K562 (cell line): ENCODE data around the gene TM9SF4. TPM values are rescaled to one million over a fixed set of nuclear protein-coding genes. Genes with fewer than 3 reads are reported as not detected.
"Not testable (repeated sequence)": the region's sequence is repeated elsewhere in the genome, so short reads cannot be mapped to it uniquely, and the experiment has no call there.

ENCODE experiments used
- ATAC-seq: fragments of 200-7000 bp; cut with Tn5 transposase; 3 replicates; pipeline ENCODE4 v1.9.1; 2020; ENCODE audit warnings: moderate library complexity
- BruUV-seq: library from RNA; stranded (reverse); fragments of 400-500 nt; replicated peaks from 2 replicates; lab custom pipeline; 2021; lab: Mats Ljungman, UMichigan
- CTCF ChIA-PET: fragments of 300-600 bp; formaldehyde crosslinking; extraction: SDS; loops from one replicate; lab custom pipeline; 2021; ENCODE audit warnings: low intra/inter-chr PET ratio; lab: Yijun Ruan, JAX
- POLR2A ChIA-PET: fragments of 300-600, 350-650 bp; sonication (Branson Sonifier 250); formaldehyde crosslinking; extraction: SDS; loops from one replicate; lab custom pipeline; 2021; ENCODE audit warnings: antibody characterized with exemption, inconsistent platforms; lab: Yijun Ruan, JAX
- DNase-seq, 4 experiments: peaks; one replicate each; pipeline versions ENCODE4 v3.0.0 to v3.0.0-alpha.2; 2011 to 2018; ENCODE audit warnings: low spot score in 3 of 4, mixed read lengths in 3 of 4; ENCODE audit errors: extremely low read depth in 1 of 4
- FAIRE-seq: peaks from 2 replicates; lab custom pipeline; 2011; peaks lifted over from hg19 to GRCh38; lab: Jason Lieb, UNC
- H2AFZ ChIP-seq: 2 replicates; pipeline ENCODE4 v1.6.0; 2011; ENCODE audit warnings: low read depth, low read length, control low read depth, inconsistent platforms
- H3K27ac ChIP-seq: fragments of 200-600 bp; 3 replicates; pipeline ENCODE4 v1.8.0; 2011; ENCODE audit warnings: low read depth, mild to moderate bottlenecking, control low read depth, inconsistent platforms, low read length, moderate library complexity, mixed read lengths; ENCODE audit errors: extremely low read depth
- H3K27me3 ChIP-seq, 2 experiments: fragments of 300-600 bp in 1 of 2; 2 replicates in 1 of 2; 3 replicates in 1 of 2; pipeline versions ENCODE4 v1.6.0 to v1.8.0; 2011; ENCODE audit warnings: inconsistent platforms in 2 of 2, low read length in 2 of 2, mild to moderate bottlenecking in 1 of 2, mixed read lengths in 1 of 2, moderate library complexity in 1 of 2; ENCODE audit not compliant: control insufficient read depth in 2 of 2, insufficient read depth in 2 of 2
- H3K36me3 ChIP-seq: fragments of 300-600 bp; 3 replicates; pipeline ENCODE4 v1.8.0; 2011; ENCODE audit warnings: mild to moderate bottlenecking, low read length, inconsistent platforms; ENCODE audit not compliant: control insufficient read depth, insufficient read depth
- H3K4me1 ChIP-seq, 2 experiments: fragments of 200-600 bp in 1 of 2; replicated peaks in 1 of 2; 2 replicates in 1 of 2; 3 replicates in 1 of 2; pipeline versions ENCODE4 v1.5.1 to v1.8.0; 2011; ENCODE audit warnings: inconsistent platforms in 2 of 2, low read length in 2 of 2, mild to moderate bottlenecking in 1 of 2, mixed read lengths in 1 of 2, moderate library complexity in 1 of 2; ENCODE audit not compliant: control insufficient read depth in 2 of 2, insufficient read depth in 2 of 2
- H3K4me2 ChIP-seq: 2 replicates; pipeline ENCODE4 v1.6.1; 2011; ENCODE audit warnings: low read length, control low read depth, inconsistent platforms, mixed read lengths; ENCODE audit not compliant: insufficient read depth
- H3K4me3 ChIP-seq: fragments of 200-600 bp; sonication (generic), shearing (Covaris generic); 2 replicates; pipeline ENCODE4 v1.5.1; 2016; ENCODE audit warnings: control low read depth, inconsistent platforms
- H3K79me2 ChIP-seq: fragments of 200-600 bp; 3 replicates; pipeline ENCODE4 v1.8.0; 2011; ENCODE audit warnings: low read length, inconsistent platforms; ENCODE audit not compliant: control insufficient read depth, insufficient read depth
- H3K9ac ChIP-seq, 2 experiments: 2 replicates each; pipeline versions ENCODE4 v1.6.0 to v1.6.1; 2011; ENCODE audit warnings: low read depth in 2 of 2, low read length in 2 of 2, control low read depth in 1 of 2, inconsistent platforms in 1 of 2, mild to moderate bottlenecking in 1 of 2, mixed read lengths in 1 of 2; ENCODE audit not compliant: insufficient read depth in 1 of 2
- H3K9me1 ChIP-seq: one replicate; pipeline ENCODE4 v1.6.0; 2011; ENCODE audit warnings: inconsistent platforms, mild to moderate bottlenecking, low read length, moderate library complexity; ENCODE audit not compliant: control insufficient read depth, insufficient read depth
- H3K9me3 ChIP-seq: replicated peaks from 2 replicates; pipeline ENCODE4 v1.5.1; 2011; ENCODE audit warnings: low read depth, low read length, inconsistent platforms; ENCODE audit not compliant: control insufficient read depth, insufficient read depth
- H4K20me1 ChIP-seq: replicated peaks from 2 replicates; pipeline ENCODE4 v1.6.1; 2011; ENCODE audit warnings: low read length, inconsistent platforms, mixed read lengths; ENCODE audit not compliant: control insufficient read depth, insufficient read depth
- HMG20B ChIP-seq: fragments of 250-450 bp; sonication (Bioruptor Pico); IDR thresholded peaks from 2 replicates; pipeline ENCODE4 v1.5.0; 2021; ENCODE audit warnings: mild to moderate bottlenecking
- MECOM ChIP-seq: fragments of 250-450 bp; sonication (Bioruptor Pico); IDR thresholded peaks from 2 replicates; pipeline ENCODE4 v1.8.0; 2022; ENCODE audit warnings: inconsistent platforms
- NFIC ChIP-seq: fragments of 450-650 bp; IDR thresholded peaks from 2 replicates; pipeline ENCODE4 v1.6.1; 2017; ENCODE audit warnings: mild to moderate bottlenecking, inconsistent platforms
- SMARCE1 ChIP-seq: fragments of 450-650 bp; IDR thresholded peaks from 2 replicates; pipeline ENCODE4 v1.7.1; 2016; ENCODE audit warnings: mild to moderate bottlenecking
- ZNF121 ChIP-seq: sonication (generic); formaldehyde crosslinking; conservative IDR thresholded peaks from 2 replicates; pipeline ENCODE4 v1.8.0; 2022; ENCODE audit warnings: missing genetic modification reagents
- WGBS: fragments of 100-300 bp; shearing (Covaris generic); methylation state at CpG from one replicate; pipeline ENCODE4 v1.1.6; 2016; ENCODE audit warnings: low coverage, mixed read lengths; ENCODE audit not compliant: insufficient coverage; ENCODE audit errors: missing lambda C conversion rate; 5-methylcytosine and 5-hydroxymethylcytosine counted together
- in situ Hi-C: fragments of 300-500 bp; cut with MboI; formaldehyde crosslinking; loops from 4 replicates; pipeline ENCODE4 v1.15.0; 2018; ENCODE audit warnings: inconsistent platforms, mixed read lengths
- intact Hi-C: fragments of 100-400 bp; cut with micrococcal nuclease; formaldehyde crosslinking; loops from 2 replicates; pipeline ENCODE4 v1.14.2; 2022
- polyA plus RNA-seq, 8 experiments: library from polyadenylated mRNA; depleted of rRNA in 4 of 8; stranded (reverse) in 5 of 8; unstranded in 3 of 8; fragments of >200 nt; fragmentation: Nextera tagmentation in 2 of 8; fragmentation: Illumina TruSeq in 1 of 8; extraction: Ambion mirVana in 2 of 8; extraction: Trizol in 1 of 8; gene quantifications; 2 replicates each; pipeline versions ENCODE4 v1.2.1 to v1.2.3, GENCODE V29; 2011 to 2014; ENCODE audit warnings: inconsistent platforms in 1 of 8, missing spikeins in 1 of 8
- total RNA-seq, 7 experiments: library from RNA; depleted of rRNA in 6 of 7; stranded (reverse); fragments of >200 nt in 6 of 7; fragmentation: Illumina TruSeq in 2 of 7; extraction: Trizol in 2 of 7; gene quantifications; 2 replicates each; pipeline versions ENCODE4 v1.2.1 to v1.2.3, GENCODE V29; 2011 to 2021; ENCODE audit warnings: low replicate concordance in 1 of 7

Gene TM9SF4
- total and polyA plus RNA-seq, 9 of the 15 experiments (the other 6 are each of a cell fraction or from before 2014, with no cell fraction given): 14.5 to 46.3 (median 26.9) TPM

GRCh38 chr20:32116079-32116521, 6.6 kb downstream of the TM9SF4 start:
- H3K4me1 ChIP-seq: peaks cover 3 to 12% of the 10 kb centered on the region in 2 experiments; a peak in 3 of 5 replicates
- no peaks in the 10 kb centered on the region for H3K9me1 ChIP-seq
- no peak overlapping the region for H3K9ac ChIP-seq
- no peak overlapping the region for H3K27ac ChIP-seq
- no peaks in the 10 kb centered on the region for H3K27me3 ChIP-seq
- CTCF ChIA-PET: interaction anchor here (0.6 kb wide), 1 partner anchor 538 kb away, joined by 3 read pairs; no protein-coding TSS in a partner anchor
- DNase-seq (no peak), FAIRE-seq (no peak)
- H2AFZ ChIP-seq: no peak overlapping the region
- in situ Hi-C loops (no loop called here), intact Hi-C loops (no loop called here)
- H3K79me2 ChIP-seq: peaks cover 89% of the 10 kb centered on the region
- peaks cover 25% of the 10 kb centered on the region; the same call in 1 of the 2 replicates for H4K20me1 ChIP-seq
- peaks cover 29% of the 10 kb centered on the region for H3K36me3 ChIP-seq
- no peak overlapping the region for H3K4me2 ChIP-seq
- no TSS peak for BruUV-seq
- 67% methylated on average over 6 of the region's 6 CpGs for WGBS
- no peak for TF ChIP-seq MECOM
- TF ChIP-seq SMARCE1: no peak
- no peak for TF ChIP-seq NFIC
- TF ChIP-seq HMG20B (CRISPR knock-in tag): no peak
- TF ChIP-seq, all 486 proteins: peak for 0
- H3K9me3 ChIP-seq: no peaks in the 10 kb centered on the region
- POLR2A ChIA-PET: interaction anchor here (0.5 to 1.6 kb wide), 5 partner anchors 9 to 276 kb away, joined by 3 to 4 read pairs (median 3); no protein-coding TSS in a partner anchor
- peak; percentile 29; the same call in 2 of the 3 replicates for ATAC-seq
- H3K4me3 ChIP-seq: no peak overlapping the region

GRCh38 chr20:32116796-32117195, 7.3 kb downstream of the TM9SF4 start:
- not testable (repeated sequence) for H3K9me3 ChIP-seq, H3K9me1 ChIP-seq, H2AFZ ChIP-seq, H3K9ac ChIP-seq
- peaks cover 3 to 12% of the 10 kb centered on the region in 2 experiments; a peak in 3 of 5 replicates for H3K4me1 ChIP-seq
- H4K20me1 ChIP-seq: peaks cover 25% of the 10 kb centered on the region; the same call in 1 of the 2 replicates
- 58% methylated on average over 3 of the region's 6 CpGs for WGBS
- peak; percentile 43; the same call in 1 of the 2 replicates for TF ChIP-seq ZNF121
- TF ChIP-seq, all 486 proteins: peak for 1; not testable (repeated sequence) for 485
- DNase-seq, ATAC-seq, intact Hi-C loops, FAIRE-seq, BruUV-seq, H3K4me3 ChIP-seq, H3K27ac ChIP-seq, CTCF ChIA-PET, H3K27me3 ChIP-seq, H3K4me2 ChIP-seq, in situ Hi-C loops: not testable (repeated sequence)
- Histone ChIP-seq H3K79me2 (peaks cover 82% of the 10 kb centered on the region), H3K36me3 (peaks cover 23% of the 10 kb centered on the region)
- POLR2A ChIA-PET: interaction anchor here (0.5 to 1.6 kb wide), 5 partner anchors 9 to 489 kb away, joined by 3 to 4 read pairs (median 3); no protein-coding TSS in a partner anchor

GRCh38 chr20:32118427-32118826, 8.9 kb downstream of the TM9SF4 start:
- H3K9ac ChIP-seq, FAIRE-seq, H3K27ac ChIP-seq, CTCF ChIA-PET, DNase-seq, H3K4me3 ChIP-seq, H3K4me2 ChIP-seq, H2AFZ ChIP-seq, H3K27me3 ChIP-seq, H3K4me1 ChIP-seq, H3K9me1 ChIP-seq, ATAC-seq, intact Hi-C loops, in situ Hi-C loops, H3K9me3 ChIP-seq, BruUV-seq: not testable (repeated sequence)
- Histone ChIP-seq H3K36me3 (peaks cover 24% of the 10 kb centered on the region), H3K79me2 (peaks cover 70% of the 10 kb centered on the region), H4K20me1 (peaks cover 19% of the 10 kb centered on the region; the same call in 1 of the 2 replicates)
- POLR2A ChIA-PET: interaction anchor here (0.6 to 1.7 kb wide), 5 partner anchors 8 to 291 kb away, joined by 3 to 6 read pairs (median 4); no protein-coding TSS in a partner anchor
- 93% methylated on average over 5 of the region's 5 CpGs for WGBS
